ENCODE data around the gene ADCY5.
"Not testable (repeated sequence)": the region's sequence is repeated elsewhere in the genome, so short reads cannot be mapped to it uniquely, and the experiment has no call there.

The ADCY5 gene

GRCh38 chr3:123448536-123449101 lies at the start of gene ADCY5:
ADCY5 (minus strand) TSS chr3:123449090; CDS start chr3:123448545, 545 bp downstream.
- peak within 1 kb of the TSS; percentile 28; the same call in 1 of the 2 replicates for H3K4me3 ChIP-seq (ENCODE audit: low read depth, low read length)
- TF ChIP-seq, protein P1, sequence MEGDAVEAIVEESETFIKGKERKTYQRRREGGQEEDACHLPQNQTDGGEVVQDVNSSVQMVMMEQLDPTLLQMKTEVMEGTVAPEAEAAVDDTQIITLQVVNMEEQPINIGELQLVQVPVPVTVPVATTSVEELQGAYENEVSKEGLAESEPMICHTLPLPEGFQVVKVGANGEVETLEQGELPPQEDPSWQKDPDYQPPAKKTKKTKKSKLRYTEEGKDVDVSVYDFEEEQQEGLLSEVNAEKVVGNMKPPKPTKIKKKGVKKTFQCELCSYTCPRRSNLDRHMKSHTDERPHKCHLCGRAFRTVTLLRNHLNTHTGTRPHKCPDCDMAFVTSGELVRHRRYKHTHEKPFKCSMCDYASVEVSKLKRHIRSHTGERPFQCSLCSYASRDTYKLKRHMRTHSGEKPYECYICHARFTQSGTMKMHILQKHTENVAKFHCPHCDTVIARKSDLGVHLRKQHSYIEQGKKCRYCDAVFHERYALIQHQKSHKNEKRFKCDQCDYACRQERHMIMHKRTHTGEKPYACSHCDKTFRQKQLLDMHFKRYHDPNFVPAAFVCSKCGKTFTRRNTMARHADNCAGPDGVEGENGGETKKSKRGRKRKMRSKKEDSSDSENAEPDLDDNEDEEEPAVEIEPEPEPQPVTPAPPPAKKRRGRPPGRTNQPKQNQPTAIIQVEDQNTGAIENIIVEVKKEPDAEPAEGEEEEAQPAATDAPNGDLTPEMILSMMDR (IDR thresholded peaks at IDR 0.05; ENCODE audit: low read depth, low read length, missing control alignments) = no peak
- DNase-seq (ENCODE audit: low read depth) = no peak

GRCh38 chr3:123493912-123494311 lies 45.0 kb upstream of the ADCY5 start:
- TF ChIP-seq, protein P1 (IDR thresholded peaks at IDR 0.05; ENCODE audit: low read depth, low read length, missing control alignments) = no peak
- no peak overlapping the region for H3K4me3 ChIP-seq (ENCODE audit: low read depth, low read length)
- DNase-seq (ENCODE audit: low read depth) = no peak

DNA sequence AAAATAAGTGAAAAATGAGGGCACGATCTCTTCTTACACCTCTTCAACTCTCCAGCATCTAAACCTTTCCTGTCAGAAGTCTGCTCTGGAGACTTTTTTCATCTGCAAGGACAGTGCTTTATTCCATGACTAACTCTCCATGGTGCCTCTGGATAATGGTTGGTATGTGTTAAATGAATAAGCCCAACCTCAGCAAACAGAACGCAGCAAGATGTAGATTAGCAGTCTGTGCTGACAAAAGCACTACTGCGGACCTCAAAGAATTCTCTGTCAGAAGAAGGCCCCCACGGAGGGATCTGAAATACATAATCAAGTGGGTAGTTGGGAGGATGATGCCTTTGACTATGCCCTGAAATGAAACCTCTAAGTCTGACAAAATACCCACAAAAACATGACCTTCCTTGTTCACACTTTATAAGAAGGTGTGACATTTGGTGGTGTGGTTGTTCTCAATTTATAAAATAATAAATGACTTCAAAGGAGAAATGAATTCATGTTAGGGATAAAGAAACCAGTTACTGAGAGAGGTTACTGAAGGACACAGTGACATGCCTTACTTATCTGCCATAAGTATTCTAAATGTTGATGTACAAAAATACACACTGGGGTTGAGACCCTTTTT lies 43.2 kb upstream of the ADCY5 start:
- TF ChIP-seq, protein P1 (IDR thresholded peaks at IDR 0.05; ENCODE audit: low read depth, low read length, missing control alignments) = no peak
- no peak overlapping the region for H3K4me3 ChIP-seq (ENCODE audit: low read depth, low read length)
- DNase-seq (ENCODE audit: low read depth) = no peak

DNA sequence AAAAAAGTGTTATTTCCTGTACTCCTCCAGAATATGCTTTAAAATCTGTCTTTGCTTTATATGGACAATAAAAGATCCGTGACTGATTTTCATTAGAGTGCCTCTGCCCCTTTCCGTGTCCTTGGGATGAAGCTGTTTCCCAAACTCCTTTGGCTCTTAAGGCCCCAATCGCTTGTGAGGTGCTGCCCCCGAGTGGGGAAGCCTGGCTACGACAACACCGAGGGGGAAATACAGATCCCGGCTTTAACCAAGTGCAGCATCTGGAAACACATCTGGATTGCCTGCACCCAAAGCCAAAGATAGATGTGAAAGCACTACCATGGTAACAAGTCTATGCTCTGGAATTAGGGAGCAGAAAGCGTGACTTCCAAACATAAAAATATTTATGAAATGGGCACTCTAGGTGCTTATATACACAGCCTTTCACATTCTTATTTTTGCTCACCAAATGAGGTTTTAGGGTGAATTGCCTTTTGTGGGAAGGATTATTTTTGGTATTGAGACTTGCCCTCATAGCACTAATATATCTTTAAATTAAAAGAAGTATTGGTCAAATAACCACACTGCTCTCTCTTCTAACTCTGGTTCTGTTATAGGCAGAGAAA lies 40.6 kb upstream of the ADCY5 start:
- no peak overlapping the region for H3K4me3 ChIP-seq (ENCODE audit: low read depth, low read length)
- DNase-seq (ENCODE audit: low read depth) = no peak
- TF ChIP-seq, protein P1 (IDR thresholded peaks at IDR 0.05; ENCODE audit: low read depth, low read length, missing control alignments) = peak; percentile 86

- DNase-seq (ENCODE audit: low read depth) = no peak
These were observed 39.9 kb upstream of the ADCY5 start for GRCh38 chr3:123488645-123489347.

DNA sequence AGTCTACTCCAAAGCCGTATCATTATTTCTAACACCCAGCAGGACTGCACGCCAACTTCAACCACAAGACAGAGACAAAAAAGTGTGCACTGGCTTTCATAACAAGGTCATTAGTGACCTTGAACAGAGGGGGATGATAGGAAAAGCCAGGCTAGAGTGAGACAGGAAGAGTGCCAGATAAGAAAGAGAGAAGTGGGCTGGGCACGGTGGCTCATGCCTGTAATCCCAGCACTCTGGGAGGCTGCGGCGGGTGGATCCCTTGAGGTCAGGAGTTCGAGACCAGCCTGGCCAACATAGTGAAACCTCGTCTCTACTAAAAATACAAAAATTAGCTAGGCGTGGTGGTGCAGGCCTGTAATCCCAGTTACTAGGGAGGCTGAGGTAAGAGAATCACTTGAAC lies 38.2 kb upstream of the ADCY5 start:
- DNase-seq (ENCODE audit: low read depth); H3K4me3 ChIP-seq (ENCODE audit: low read depth, low read length): not testable (repeated sequence)

More at GRCh38 chr3:123488645-123489347, 39.9 kb upstream of the ADCY5 start:
- TF ChIP-seq, protein P1 (IDR thresholded peaks at IDR 0.05; ENCODE audit: low read depth, low read length, missing control alignments) = no peak
- H3K4me3 ChIP-seq (ENCODE audit: low read depth, low read length) = no peak overlapping the region

DNA sequence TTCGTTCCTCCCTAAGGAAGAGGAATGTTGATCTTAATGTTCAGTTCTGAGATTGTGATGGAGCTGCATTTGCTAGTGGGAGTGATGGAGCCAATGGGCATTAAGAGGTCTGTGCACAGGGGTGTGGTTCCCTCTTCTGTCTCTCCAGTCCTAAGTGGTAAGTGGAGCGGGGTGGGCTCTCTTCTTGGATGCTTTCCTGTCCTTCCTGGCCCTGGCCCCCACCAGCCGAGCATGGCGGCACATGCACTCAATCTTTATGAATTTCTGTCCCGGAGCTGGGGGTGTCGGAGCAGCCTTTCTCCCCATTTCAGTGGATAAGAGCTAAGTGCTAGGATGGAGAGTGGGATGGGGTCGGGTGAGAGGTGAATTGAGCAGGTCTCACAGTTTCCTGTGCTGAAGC lies 37.6 kb upstream of the ADCY5 start:
- H3K4me3 ChIP-seq (ENCODE audit: low read depth, low read length) = no peak overlapping the region
- TF ChIP-seq, protein P1 (IDR thresholded peaks at IDR 0.05; ENCODE audit: low read depth, low read length, missing control alignments) = no peak
- DNase-seq (ENCODE audit: low read depth) = no peak

All from GM12864 (cell line).